A673 (cell line): Measurements from ENCODE around the gene PIGL. TPM values are rescaled to one million over a fixed set of nuclear protein-coding genes. Genes with fewer than 3 reads are reported as not detected.

Experiments
- BruUV-seq: library from RNA; stranded (reverse); fragments of 400-500 nt; replicated peaks from 2 replicates; lab custom pipeline; 2021; lab: Mats Ljungman, UMichigan
- CTCF ChIA-PET: fragments of 300-600 bp; sonication (Branson Sonifier 250); formaldehyde crosslinking; loops from one replicate; lab custom pipeline; 2022; ENCODE audit warnings: antibody characterized with exemption; lab: Charles Lee
- POLR2A ChIA-PET: fragments of 300-600 bp; sonication (Branson Sonifier 250); formaldehyde crosslinking; loops from one replicate; lab custom pipeline; 2022; ENCODE audit warnings: antibody characterized with exemption; ENCODE audit not compliant: low non-redundant PET; lab: Charles Lee
- DNase-seq: peaks from one replicate; pipeline ENCODE4 v3.0.0-alpha.2; 2015; ENCODE audit warnings: low spot score
- H3K27ac ChIP-seq: fragments of 200-600 bp; sonication (generic); 2 replicates; pipeline ENCODE4 v1.5.1; 2016; ENCODE audit warnings: mixed run types, low read depth, mild to moderate bottlenecking, mixed read lengths, antibody characterized with exemption, low read length; ENCODE audit not compliant: poor library complexity, severe bottlenecking
- H3K27me3 ChIP-seq: fragments of 200-600 bp; sonication (generic); replicated peaks from 2 replicates; pipeline ENCODE4 v1.6.1; 2017; ENCODE audit warnings: mixed run types, low read depth, mild to moderate bottlenecking, mixed read lengths, antibody characterized with exemption, low read length; ENCODE audit not compliant: insufficient read depth, poor library complexity
- H3K36me3 ChIP-seq: fragments of 200-600 bp; sonication (generic); 2 replicates; pipeline ENCODE4 v1.6.1; 2016; ENCODE audit warnings: mixed run types, mild to moderate bottlenecking, mixed read lengths, antibody characterized with exemption, low read length; ENCODE audit not compliant: insufficient read depth, poor library complexity, severe bottlenecking
- H3K4me1 ChIP-seq: fragments of 200-600 bp; sonication (generic); 2 replicates; pipeline ENCODE4 v1.6.1; 2017; ENCODE audit warnings: mixed run types, mild to moderate bottlenecking, mixed read lengths, antibody characterized with exemption, low read length; ENCODE audit not compliant: insufficient read depth, poor library complexity, severe bottlenecking
- H3K4me3 ChIP-seq: fragments of 200-600 bp; sonication (generic); 2 replicates; pipeline ENCODE4 v1.5.1; 2016; ENCODE audit warnings: low read depth, mixed run types, mild to moderate bottlenecking, mixed read lengths, low read length; ENCODE audit not compliant: poor library complexity, severe bottlenecking
- H3K9me3 ChIP-seq: fragments of 200-600 bp; sonication (generic); 2 replicates; pipeline ENCODE4 v1.6.1; 2016; ENCODE audit warnings: mixed run types, low read depth, mild to moderate bottlenecking, mixed read lengths, antibody characterized with exemption, low read length; ENCODE audit not compliant: poor library complexity, severe bottlenecking
- EZH2 ChIP-seq: fragments of 200-600 bp; sonication (generic); IDR thresholded peaks from 2 replicates; pipeline ENCODE4 v1.6.1; 2017; ENCODE audit warnings: borderline replicate concordance, low read depth, mild to moderate bottlenecking, mixed read lengths, antibody characterized with exemption, low read length; ENCODE audit not compliant: poor library complexity, severe bottlenecking
- intact Hi-C: fragments of 100-400 bp; cut with micrococcal nuclease; formaldehyde crosslinking; loops from one replicate; pipeline ENCODE4 v1.10.0; 2022; ENCODE audit not compliant: unreplicated experiment
- total RNA-seq: library from RNA; stranded (reverse); gene quantifications from 2 replicates; pipeline ENCODE4 v1.2.3, GENCODE V29; 2021
- TF ChIP-seq, protein P1 (sequence below): fragments of 300-800, 200-600 bp; sonication (generic); conservative IDR thresholded peaks from 2 replicates; pipeline ENCODE4 v1.5.1; 2017; ENCODE audit warnings: low read depth, mild to moderate bottlenecking, antibody characterized with exemption, low read length, moderate library complexity, mixed read lengths

Gene PIGL
- total RNA-seq, 1 experiment from 2014 or later: 31.7 TPM

GRCh38 chr17:16258901-16259300, 41.9 kb downstream of the PIGL start:
- no TSS peak for BruUV-seq
- H3K4me3 ChIP-seq: no peak overlapping the region
- no peaks in the 10 kb centered on the region for H3K9me3 ChIP-seq
- no peak for DNase-seq
- POLR2A ChIA-PET: no interaction called here
- H3K27me3 ChIP-seq: no peaks in the 10 kb centered on the region
- CTCF ChIA-PET: no interaction called here
- H3K27ac ChIP-seq: no peak overlapping the region
- intact Hi-C loops: no loop called here
- no peaks in the 10 kb centered on the region for H3K4me1 ChIP-seq
- TF ChIP-seq EZH2: no peak
- TF ChIP-seq, protein P1, sequence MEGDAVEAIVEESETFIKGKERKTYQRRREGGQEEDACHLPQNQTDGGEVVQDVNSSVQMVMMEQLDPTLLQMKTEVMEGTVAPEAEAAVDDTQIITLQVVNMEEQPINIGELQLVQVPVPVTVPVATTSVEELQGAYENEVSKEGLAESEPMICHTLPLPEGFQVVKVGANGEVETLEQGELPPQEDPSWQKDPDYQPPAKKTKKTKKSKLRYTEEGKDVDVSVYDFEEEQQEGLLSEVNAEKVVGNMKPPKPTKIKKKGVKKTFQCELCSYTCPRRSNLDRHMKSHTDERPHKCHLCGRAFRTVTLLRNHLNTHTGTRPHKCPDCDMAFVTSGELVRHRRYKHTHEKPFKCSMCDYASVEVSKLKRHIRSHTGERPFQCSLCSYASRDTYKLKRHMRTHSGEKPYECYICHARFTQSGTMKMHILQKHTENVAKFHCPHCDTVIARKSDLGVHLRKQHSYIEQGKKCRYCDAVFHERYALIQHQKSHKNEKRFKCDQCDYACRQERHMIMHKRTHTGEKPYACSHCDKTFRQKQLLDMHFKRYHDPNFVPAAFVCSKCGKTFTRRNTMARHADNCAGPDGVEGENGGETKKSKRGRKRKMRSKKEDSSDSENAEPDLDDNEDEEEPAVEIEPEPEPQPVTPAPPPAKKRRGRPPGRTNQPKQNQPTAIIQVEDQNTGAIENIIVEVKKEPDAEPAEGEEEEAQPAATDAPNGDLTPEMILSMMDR: no peak
- H3K36me3 ChIP-seq: no peaks in the 10 kb centered on the region

GRCh38 chr17:16259926-16260325, 42.9 kb downstream of the PIGL start:
- intact Hi-C loops: no loop called here
- no peak overlapping the region for H3K27ac ChIP-seq
- BruUV-seq: no TSS peak
- no peak for DNase-seq
- ChIA-PET POLR2A (no interaction called here), CTCF (no interaction called here)
- no peaks in the 10 kb centered on the region for H3K27me3 ChIP-seq
- H3K4me1 ChIP-seq: no peaks in the 10 kb centered on the region
- no peak overlapping the region for H3K4me3 ChIP-seq
- no peaks in the 10 kb centered on the region for H3K36me3 ChIP-seq
- TF ChIP-seq EZH2: no peak
- TF ChIP-seq, protein P1: no peak
- H3K9me3 ChIP-seq: no peaks in the 10 kb centered on the region

DNA sequence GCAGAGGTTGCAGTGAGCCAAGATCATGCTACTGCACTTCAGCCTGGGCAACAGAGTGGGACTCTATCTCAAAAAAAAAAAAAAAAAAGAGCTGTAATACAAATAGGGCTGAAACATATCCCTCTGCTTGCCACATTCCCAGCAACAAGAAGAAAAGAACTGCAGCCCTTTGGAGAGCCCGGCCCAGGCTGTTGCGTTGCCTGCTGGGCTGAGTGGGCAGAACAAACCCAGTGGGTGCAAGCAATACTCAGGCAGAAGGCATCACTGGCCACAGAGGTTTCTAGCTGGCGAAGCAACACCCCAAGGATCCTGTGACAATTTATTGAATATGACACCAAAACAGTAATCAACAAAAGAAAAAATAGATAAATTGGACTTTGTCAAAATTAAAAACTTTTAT, 44.0 kb downstream of the PIGL start:
- no peaks in the 10 kb centered on the region for H3K36me3 ChIP-seq
- no TSS peak for BruUV-seq
- CTCF ChIA-PET: interaction anchor here (0.6 to 1.1 kb wide), 2 partner anchors 17 to 54 kb away, joined by 5 to 6 read pairs; no protein-coding TSS in a partner anchor
- no peaks in the 10 kb centered on the region for H3K4me1 ChIP-seq
- TF ChIP-seq, protein P1: no peak
- TF ChIP-seq EZH2: no peak
- no peaks in the 10 kb centered on the region for H3K9me3 ChIP-seq
- H3K27ac ChIP-seq: no peak overlapping the region
- H3K27me3 ChIP-seq: no peaks in the 10 kb centered on the region
- intact Hi-C loops: no loop called here
- POLR2A ChIA-PET: no interaction called here
- H3K4me3 ChIP-seq: no peak overlapping the region
- DNase-seq: no peak
